ENCODE results near the gene CLCN1.
"Not testable (repeated sequence)": the region's sequence is repeated elsewhere in the genome, so short reads cannot be mapped to it uniquely, and the experiment has no call there.

Gene CLCN1

DNA sequence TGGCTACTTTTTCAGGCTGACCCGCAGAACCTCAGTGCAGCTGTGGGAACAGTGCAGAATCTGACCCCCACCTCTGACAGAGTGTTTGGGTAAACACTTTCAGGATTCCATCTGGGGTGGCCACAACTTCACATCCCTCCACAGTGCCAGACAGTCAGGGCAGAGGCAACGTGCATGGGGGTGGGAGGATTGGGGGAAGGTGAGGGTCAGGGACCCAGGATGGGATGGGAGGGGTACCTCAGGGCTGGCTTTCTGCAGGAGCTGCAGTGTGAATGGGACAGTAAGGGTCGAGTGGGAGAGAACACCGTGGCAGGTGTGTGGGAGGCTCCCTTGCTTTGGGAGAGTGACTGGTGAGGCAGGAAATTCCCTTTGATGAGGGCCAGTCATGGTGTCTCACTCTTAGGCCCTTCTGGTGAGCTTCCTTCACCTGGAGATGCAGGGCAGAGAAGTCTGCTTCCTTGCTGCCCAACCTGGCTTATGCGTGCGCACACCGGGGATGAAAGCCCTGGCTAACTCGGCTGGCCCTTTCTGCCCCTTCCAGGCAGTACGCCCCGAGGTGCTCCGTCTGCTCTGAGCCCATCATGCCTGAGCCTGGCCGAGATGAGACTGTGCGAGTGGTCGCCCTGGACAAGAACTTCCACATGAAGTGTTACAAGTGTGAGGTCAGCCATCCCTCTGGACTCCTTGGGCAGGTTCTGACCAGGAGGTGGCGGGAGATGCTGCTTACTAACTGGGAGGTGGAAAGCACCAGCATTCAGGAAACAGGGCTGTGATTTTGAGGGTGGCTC is 73.6 kb downstream of the CLCN1 start:
- Histone ChIP-seq H3K9me3 (ENCODE audit: control insufficient read depth, low read length) (no peaks in the 10 kb centered on the region), H3K9ac (ENCODE audit: low read length) (peak overlapping the region; percentile 25), H3K4me1 (ENCODE audit: control insufficient read depth, insufficient read depth, low read length) (peaks cover 56% of the 10 kb centered on the region), H3K4me3 (ENCODE audit: low read length) (no peak overlapping the region), H3K27me3 (replicated peaks; ENCODE audit: control insufficient read depth, insufficient read depth, low read length) (no peaks in the 10 kb centered on the region), H3K36me3 (ENCODE audit: control insufficient read depth, insufficient read depth, low read length, severe bottlenecking) (peaks cover 42% of the 10 kb centered on the region)
- no peak for DNase-seq (ENCODE audit: low read depth)

DNA sequence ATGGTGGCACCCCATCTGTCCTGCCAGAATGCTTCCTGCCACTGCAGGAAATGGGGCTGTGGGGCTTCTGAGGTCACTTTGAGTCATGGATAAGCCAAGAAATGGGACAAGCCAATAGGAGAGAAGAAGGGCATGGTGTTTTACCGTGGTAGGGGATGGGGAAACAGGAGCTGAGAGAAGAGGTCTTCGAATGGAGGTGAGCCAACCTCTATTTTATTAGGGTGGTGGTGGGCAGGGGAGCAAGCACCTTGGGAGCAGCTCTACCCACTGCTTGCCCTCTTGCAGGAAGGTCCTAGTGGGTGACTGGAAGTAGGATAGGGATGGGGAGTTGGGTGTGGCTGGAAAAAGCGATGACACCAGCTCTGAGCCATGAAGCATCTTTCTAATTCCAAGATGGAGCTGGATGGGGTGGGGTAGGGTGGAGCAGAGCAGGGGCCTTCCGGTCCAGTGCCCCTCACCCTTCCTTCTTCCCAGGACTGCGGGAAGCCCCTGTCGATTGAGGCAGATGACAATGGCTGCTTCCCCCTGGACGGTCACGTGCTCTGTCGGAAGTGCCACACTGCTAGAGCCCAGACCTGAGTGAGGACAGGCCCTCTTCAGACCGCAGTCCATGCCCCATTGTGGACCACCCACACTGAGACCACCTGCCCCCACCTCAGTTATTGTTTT is 74.3 kb downstream of the CLCN1 start:
- Histone ChIP-seq H3K27me3 (replicated peaks; ENCODE audit: control insufficient read depth, insufficient read depth, low read length) (no peaks in the 10 kb centered on the region), H3K9ac (ENCODE audit: low read length) (peak overlapping the region; percentile 84), H3K4me3 (ENCODE audit: low read length) (no peak overlapping the region), H3K9me3 (ENCODE audit: control insufficient read depth, low read length) (no peaks in the 10 kb centered on the region), H3K36me3 (ENCODE audit: control insufficient read depth, insufficient read depth, low read length, severe bottlenecking) (peaks cover 42% of the 10 kb centered on the region), H3K4me1 (ENCODE audit: control insufficient read depth, insufficient read depth, low read length) (peaks cover 55% of the 10 kb centered on the region)
- DNase-seq (ENCODE audit: low read depth) = no peak

DNA sequence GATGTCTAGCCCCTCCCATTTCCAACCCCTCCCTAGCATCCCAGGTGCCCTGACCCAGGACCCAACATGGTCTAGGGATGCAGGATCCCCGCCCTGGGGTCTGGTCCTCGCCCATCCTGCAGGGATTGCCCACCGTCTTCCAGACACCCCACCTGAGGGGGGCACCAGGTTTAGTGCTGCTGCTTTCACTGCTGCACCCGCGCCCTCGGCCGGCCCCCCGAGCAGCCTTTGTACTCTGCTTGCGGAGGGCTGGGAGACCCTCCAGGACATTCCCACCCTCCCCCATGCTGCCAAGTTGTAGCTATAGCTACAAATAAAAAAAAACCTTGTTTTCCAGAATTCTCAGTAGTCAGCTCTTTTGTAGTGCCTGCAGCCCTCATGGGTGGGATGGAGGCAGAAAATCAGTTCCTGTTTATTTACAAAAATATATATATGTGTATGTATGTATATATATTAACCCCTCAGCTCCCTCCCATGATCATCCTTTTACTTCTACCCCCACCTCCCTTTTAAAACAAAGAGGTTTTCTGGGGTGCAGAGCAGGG is 74.9 kb downstream of the CLCN1 start:
- no peak for DNase-seq (ENCODE audit: low read depth)

DNA sequence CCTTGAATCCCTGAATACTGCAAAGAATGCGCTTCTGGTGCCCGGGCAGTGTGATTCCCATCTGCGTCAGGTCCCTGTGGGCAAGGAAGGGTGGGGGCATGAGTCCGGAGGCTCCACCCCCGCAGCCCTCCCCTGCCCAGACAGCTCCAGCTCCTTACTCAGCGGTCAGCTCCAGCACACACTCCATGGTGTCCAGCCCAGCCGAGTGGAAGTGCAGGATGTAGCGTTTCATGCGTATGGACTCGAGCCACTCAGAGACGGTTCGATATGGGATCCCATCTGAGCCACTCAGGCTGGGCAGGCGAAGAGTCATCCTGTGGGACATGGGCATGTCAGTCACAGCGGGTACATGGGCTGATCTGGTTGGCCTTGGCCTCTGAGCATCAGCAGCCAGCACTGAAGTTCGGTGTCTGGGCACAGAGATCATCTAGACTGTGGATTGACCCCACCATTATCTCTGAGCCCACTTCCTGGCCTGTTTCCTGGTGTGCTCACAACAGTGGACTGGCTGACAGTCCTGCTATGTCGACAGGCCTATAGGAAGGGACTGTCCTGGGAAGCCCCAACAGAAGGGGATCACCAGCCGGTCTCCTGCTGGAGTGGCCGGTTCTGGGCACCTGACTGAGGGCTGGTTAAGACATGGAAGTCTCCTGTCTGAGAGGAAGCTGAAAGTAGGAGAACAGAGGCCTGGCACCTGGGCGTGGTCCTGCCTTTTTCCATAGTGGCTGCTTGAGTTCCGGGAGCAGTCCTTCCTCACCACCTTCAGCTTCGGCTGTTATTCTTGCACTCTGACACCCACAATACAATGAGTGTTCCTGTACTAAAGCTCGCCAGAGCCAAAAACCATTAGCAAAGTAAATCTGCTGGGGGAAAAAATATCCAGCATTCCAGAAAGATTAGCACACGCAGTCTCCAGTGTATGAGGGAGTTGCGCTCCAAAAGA is 75.8 kb downstream of the CLCN1 start:
- DNase-seq (ENCODE audit: low read depth) = peak; percentile 61
- peak overlapping the region; percentile 84 for H3K9ac ChIP-seq (ENCODE audit: low read length)
- peaks cover 41% of the 10 kb centered on the region for H3K36me3 ChIP-seq (ENCODE audit: control insufficient read depth, insufficient read depth, low read length, severe bottlenecking)
- peaks cover 58% of the 10 kb centered on the region for H3K4me1 ChIP-seq (ENCODE audit: control insufficient read depth, insufficient read depth, low read length)
- peak overlapping the region; percentile 60 for H3K4me3 ChIP-seq (ENCODE audit: low read length)
- H3K27me3 ChIP-seq (replicated peaks; ENCODE audit: control insufficient read depth, insufficient read depth, low read length) = no peaks in the 10 kb centered on the region
- no peaks in the 10 kb centered on the region for H3K9me3 ChIP-seq (ENCODE audit: control insufficient read depth, low read length)

More for the DNA sequence above, 74.9 kb downstream of the CLCN1 start:
- Histone ChIP-seq H3K9me3 (ENCODE audit: control insufficient read depth, low read length) (no peaks in the 10 kb centered on the region), H3K36me3 (ENCODE audit: control insufficient read depth, insufficient read depth, low read length, severe bottlenecking) (peaks cover 42% of the 10 kb centered on the region), H3K27me3 (replicated peaks; ENCODE audit: control insufficient read depth, insufficient read depth, low read length) (no peaks in the 10 kb centered on the region), H3K4me1 (ENCODE audit: control insufficient read depth, insufficient read depth, low read length) (peaks cover 55% of the 10 kb centered on the region), H3K4me3 (ENCODE audit: low read length) (no peak overlapping the region), H3K9ac (ENCODE audit: low read length) (peak overlapping the region; percentile 84)

DNA sequence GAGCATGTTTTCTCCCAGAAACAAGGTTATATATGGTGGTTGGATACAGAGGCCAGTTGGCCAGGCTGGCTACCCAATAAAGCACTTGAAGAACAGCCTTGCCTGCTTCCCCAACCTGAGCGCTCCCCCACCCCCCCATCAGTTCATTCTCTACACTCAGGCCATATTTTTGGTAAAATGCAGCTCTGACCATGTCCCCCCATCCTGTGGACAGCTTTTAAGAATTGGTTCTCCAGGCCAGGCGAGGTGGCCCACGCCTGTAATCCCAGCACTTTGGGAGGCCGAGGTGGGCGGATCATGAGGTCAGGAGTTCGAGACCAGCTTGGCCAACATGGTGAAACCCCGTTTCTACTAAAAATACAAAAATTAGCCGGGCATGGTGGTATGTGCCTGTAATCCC is 76.5 kb downstream of the CLCN1 start:
- not testable (repeated sequence) for H3K9me3 ChIP-seq (ENCODE audit: control insufficient read depth, low read length); H3K27me3 ChIP-seq (replicated peaks; ENCODE audit: control insufficient read depth, insufficient read depth, low read length); H3K4me3 ChIP-seq (ENCODE audit: low read length); DNase-seq (ENCODE audit: low read depth); H3K9ac ChIP-seq (ENCODE audit: low read length)
- peaks cover 34% of the 10 kb centered on the region for H3K36me3 ChIP-seq (ENCODE audit: control insufficient read depth, insufficient read depth, low read length, severe bottlenecking)
- peaks cover 60% of the 10 kb centered on the region for H3K4me1 ChIP-seq (ENCODE audit: control insufficient read depth, insufficient read depth, low read length)

DNA sequence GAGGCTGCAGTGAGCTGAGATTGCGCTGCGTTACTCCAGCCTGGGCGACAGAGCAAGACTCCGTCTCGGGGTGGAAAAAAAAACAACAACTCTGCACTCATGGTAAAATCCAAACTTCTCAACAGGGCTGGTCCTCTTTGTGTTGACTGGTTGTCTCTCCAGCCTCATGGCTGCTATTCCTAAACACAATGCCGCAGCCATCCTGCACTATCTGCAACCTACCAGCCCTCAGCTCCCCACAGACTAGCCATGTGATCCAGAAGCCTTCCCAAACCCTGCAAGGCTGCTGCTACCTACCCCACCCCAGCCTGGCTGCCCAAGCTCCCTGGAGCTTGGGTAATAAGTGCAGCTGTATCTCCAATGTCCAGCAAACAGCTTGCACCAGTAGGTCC is 77.0 kb downstream of the CLCN1 start:
- Histone ChIP-seq H3K9ac (ENCODE audit: low read length) (no peak overlapping the region), H3K27me3 (replicated peaks; ENCODE audit: control insufficient read depth, insufficient read depth, low read length) (no peaks in the 10 kb centered on the region), H3K36me3 (ENCODE audit: control insufficient read depth, insufficient read depth, low read length, severe bottlenecking) (peaks cover 30% of the 10 kb centered on the region), H3K4me1 (ENCODE audit: control insufficient read depth, insufficient read depth, low read length) (peaks cover 60% of the 10 kb centered on the region), H3K4me3 (ENCODE audit: low read length) (no peak overlapping the region), H3K9me3 (ENCODE audit: control insufficient read depth, low read length) (no peaks in the 10 kb centered on the region)
- no peak for DNase-seq (ENCODE audit: low read depth)

DNA sequence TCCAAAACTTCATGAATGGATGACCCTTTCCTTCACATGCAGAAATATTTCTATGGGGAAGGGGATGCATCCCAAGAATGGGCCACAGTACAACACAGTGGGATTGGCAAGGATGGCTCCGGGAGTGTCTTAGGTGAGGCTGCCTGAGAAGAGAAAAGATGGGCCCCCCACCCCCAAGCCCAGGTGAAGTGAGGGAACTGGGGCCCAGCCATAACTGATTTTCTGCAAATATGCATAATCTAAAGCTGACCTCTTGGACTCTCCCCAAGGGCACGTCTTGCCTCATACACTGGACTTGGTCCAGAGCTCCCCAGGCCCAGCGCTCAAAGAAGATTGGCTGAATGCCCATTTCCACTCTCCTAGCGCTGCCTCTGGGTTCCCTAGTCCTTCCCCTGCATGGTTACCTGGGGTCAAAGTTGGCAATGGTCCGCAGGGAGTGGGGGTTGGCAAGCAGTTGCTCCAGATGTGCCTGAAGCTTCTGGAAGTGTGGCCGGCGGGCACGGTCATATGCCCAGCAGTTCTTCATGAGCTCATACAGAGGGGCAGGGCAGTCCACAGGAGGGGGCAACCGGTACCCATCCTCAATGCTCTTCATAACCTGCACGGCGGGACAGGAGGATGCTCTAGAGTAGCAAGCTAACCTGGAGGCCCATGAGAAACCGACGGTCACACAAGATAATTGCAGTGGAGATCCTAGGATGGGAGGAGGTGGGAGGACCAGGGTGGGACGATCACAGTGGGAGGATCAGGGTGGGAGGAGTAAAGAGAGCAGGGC is 77.5 kb downstream of the CLCN1 start:
- no peaks in the 10 kb centered on the region for H3K9me3 ChIP-seq (ENCODE audit: control insufficient read depth, low read length)
- DNase-seq (ENCODE audit: low read depth) = no peak
- peaks cover 60% of the 10 kb centered on the region for H3K4me1 ChIP-seq (ENCODE audit: control insufficient read depth, insufficient read depth, low read length)
- H3K27me3 ChIP-seq (replicated peaks; ENCODE audit: control insufficient read depth, insufficient read depth, low read length) = no peaks in the 10 kb centered on the region
- H3K9ac ChIP-seq (ENCODE audit: low read length) = no peak overlapping the region
- no peak overlapping the region for H3K4me3 ChIP-seq (ENCODE audit: low read length)
- peaks cover 25% of the 10 kb centered on the region for H3K36me3 ChIP-seq (ENCODE audit: control insufficient read depth, insufficient read depth, low read length, severe bottlenecking)

DNA sequence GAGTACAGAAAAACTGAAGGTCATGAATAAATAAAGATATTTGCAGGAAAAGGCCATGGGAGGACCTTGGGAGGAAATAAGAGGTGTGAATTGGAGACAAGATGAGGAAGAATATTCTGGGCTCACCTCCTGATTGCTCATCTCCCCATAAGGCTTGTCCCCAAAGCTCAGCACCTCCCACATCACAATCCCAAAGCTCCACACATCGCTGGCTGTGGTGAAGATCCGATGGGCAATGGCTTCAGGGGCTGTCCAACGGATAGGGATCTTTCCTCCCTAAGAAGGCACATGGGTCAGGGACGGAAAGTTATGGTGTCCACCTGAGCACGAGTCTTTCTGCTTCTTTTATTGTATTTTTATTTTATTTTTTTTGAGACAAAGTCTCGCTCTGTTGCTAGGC is 78.2 kb downstream of the CLCN1 start:
- DNase-seq (ENCODE audit: low read depth) = no peak
- H3K9me3 ChIP-seq (ENCODE audit: control insufficient read depth, low read length) = no peaks in the 10 kb centered on the region
- peaks cover 19% of the 10 kb centered on the region for H3K36me3 ChIP-seq (ENCODE audit: control insufficient read depth, insufficient read depth, low read length, severe bottlenecking)
- H3K4me3 ChIP-seq (ENCODE audit: low read length) = no peak overlapping the region
- no peaks in the 10 kb centered on the region for H3K27me3 ChIP-seq (replicated peaks; ENCODE audit: control insufficient read depth, insufficient read depth, low read length)
- H3K9ac ChIP-seq (ENCODE audit: low read length) = no peak overlapping the region
- H3K4me1 ChIP-seq (ENCODE audit: control insufficient read depth, insufficient read depth, low read length) = peaks cover 60% of the 10 kb centered on the region

DNA sequence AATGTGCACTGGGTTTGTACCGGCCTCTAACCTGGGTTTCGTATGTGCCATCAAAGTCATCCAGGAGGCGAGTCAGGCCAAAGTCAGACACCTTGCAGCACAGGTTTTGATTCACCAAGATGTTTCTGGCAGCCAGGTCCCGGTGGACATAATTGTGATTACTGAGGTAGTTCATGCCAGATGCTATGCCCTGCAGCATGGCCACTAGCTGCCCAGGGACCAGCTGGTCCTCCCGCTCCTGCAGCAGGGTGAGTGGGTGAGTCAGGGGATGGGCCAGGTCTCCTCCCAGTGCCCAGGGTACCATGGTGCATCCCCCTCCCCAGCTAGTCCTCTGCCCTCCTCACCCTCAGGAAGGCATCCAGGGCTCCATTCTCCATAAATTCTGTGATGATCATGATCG is 78.9 kb downstream of the CLCN1 start:
- Histone ChIP-seq H3K4me3 (ENCODE audit: low read length) (no peak overlapping the region), H3K27me3 (replicated peaks; ENCODE audit: control insufficient read depth, insufficient read depth, low read length) (no peaks in the 10 kb centered on the region), H3K4me1 (ENCODE audit: control insufficient read depth, insufficient read depth, low read length) (peaks cover 60% of the 10 kb centered on the region), H3K9me3 (ENCODE audit: control insufficient read depth, low read length) (no peaks in the 10 kb centered on the region), H3K36me3 (ENCODE audit: control insufficient read depth, insufficient read depth, low read length, severe bottlenecking) (peaks cover 12% of the 10 kb centered on the region), H3K9ac (ENCODE audit: low read length) (no peak overlapping the region)
- no peak for DNase-seq (ENCODE audit: low read depth)
